ENCODE results near the gene TLE4. TPM values are rescaled to one million over a fixed set of nuclear protein-coding genes. Genes with fewer than 3 reads are reported as not detected.

TLE4 gene
- total and polyA plus RNA-seq, 10 of the 15 experiments (the other 5 are each of a cell fraction or from before 2014, with no cell fraction given) = 5.3 to 53.3 (median 23.3) TPM

- Histone ChIP-seq H3K4me1 (ENCODE audit: control insufficient read depth, insufficient read depth, low read length) (no peaks in the 10 kb centered on the region), H3K9me3 (replicated peaks; ENCODE audit: control insufficient read depth, insufficient read depth, low read length) (no peaks in the 10 kb centered on the region), H3K36me3 (ENCODE audit: control insufficient read depth in 2 of 2, insufficient read depth in 2 of 2, low read length in 1 of 2) (peaks cover 0 to 1% of the 10 kb centered on the region in 2 experiments), H4K20me1 (ENCODE audit: control insufficient read depth, insufficient read depth) (no peaks in the 10 kb centered on the region; the same call in 1 of the 2 replicates), H3K4me3 (no peak overlapping the region), H3K27ac (ENCODE audit: control insufficient read depth, insufficient read depth) (no peak overlapping the region), H3K4me2 (ENCODE audit: control insufficient read depth, insufficient read depth) (no peak overlapping the region), H3K9ac (ENCODE audit: control insufficient read depth, insufficient read depth, low read length) (no peak overlapping the region), H3K27me3 (replicated peaks in 1 of 2; ENCODE audit: control insufficient read depth in 2 of 2, insufficient read depth in 2 of 2, low read length in 1 of 2) (no peaks in the 10 kb centered on the region), H3K79me2 (ENCODE audit: control insufficient read depth, insufficient read depth, low read length) (peaks cover 2% of the 10 kb centered on the region), H2AFZ (ENCODE audit: control insufficient read depth, low read depth, low read length) (no peak overlapping the region)
- RAD21 ChIA-PET (ENCODE audit: unreplicated experiment) = no interaction called here
- no TSS peak for BruUV-seq (replicated peaks)
- in situ Hi-C loops (cut with MboI) (no loop called here), intact Hi-C loops (cut with micrococcal nuclease; ENCODE audit: unreplicated experiment) (no loop called here)
- WGBS (ENCODE audit: insufficient coverage, insufficient replicate concordance, low lambda C conversion rate, missing lambda C conversion rate) = 64% methylated on average over 2 of the region's 2 CpGs
- FAIRE-seq (no peak), ATAC-seq (no peak), DNase-seq (ENCODE audit: low read depth, low spot score) (no peak)
- SMC1A ChIA-PET (ENCODE audit: uncharacterized antibody, unreplicated experiment) = interaction anchor here (0.6 to 2.8 kb wide), 4 partner anchors 11 to 45 kb away, joined by 3 to 14 read pairs (median 6); no protein-coding TSS in a partner anchor
- POLR2A ChIA-PET = interaction anchor here (1.0 to 1.8 kb wide), 2 partner anchors 7 to 8 kb away, joined by 3 to 5 read pairs; no protein-coding TSS in a partner anchor
- CTCF ChIA-PET = no interaction called here
- no peak for TF ChIP-seq RCOR1 (conservative IDR thresholded peaks at IDR 0.05; ENCODE audit: low read depth, low read length)
- no peak for TF ChIP-seq CBX5 (IDR thresholded peaks at IDR 0.05; ENCODE audit: low read depth)
- TF ChIP-seq ZBTB33 (IDR thresholded peaks at IDR 0.05) = no peak
- TF ChIP-seq BRCA1 (IDR thresholded peaks at IDR 0.05; ENCODE audit: low read depth, low read length) = no peak
- TF ChIP-seq CHD2 (IDR thresholded peaks at IDR 0.05; ENCODE audit: borderline replicate concordance, low read depth, low read length) = no peak
- TF ChIP-seq CREB1 (IDR thresholded peaks at IDR 0.05; ENCODE audit: low read depth) = no peak
- TF ChIP-seq IRF5 (IDR thresholded peaks at IDR 0.05; ENCODE audit: borderline replicate concordance) = no peak
- no peak for TF ChIP-seq RELA (IDR thresholded peaks at IDR 0.05; ENCODE audit: borderline replicate concordance, partially characterized antibody)
- no peak for TF ChIP-seq RAD21 (IDR thresholded peaks at IDR 0.05; ENCODE audit: insufficient read depth, low read depth, low read length)
- TF ChIP-seq REST (IDR thresholded peaks at IDR 0.05; ENCODE audit: low read depth, low read length) = no peak
- no peak for TF ChIP-seq POLR2AphosphoS2 (IDR thresholded peaks at IDR 0.05; ENCODE audit: low read depth, low read length)
- TF ChIP-seq ATF2 (IDR thresholded peaks at IDR 0.05; ENCODE audit: low read length) = no peak
- no peak for TF ChIP-seq RB1 (IDR thresholded peaks at IDR 0.05; ENCODE audit: borderline replicate concordance)
- no peak for TF ChIP-seq RUNX3 (IDR thresholded peaks at IDR 0.05; ENCODE audit: low read length)
- no peak for TF ChIP-seq NFYB (IDR thresholded peaks at IDR 0.05; ENCODE audit: insufficient read depth, low read depth, low read length)
- TF ChIP-seq, protein P1, sequence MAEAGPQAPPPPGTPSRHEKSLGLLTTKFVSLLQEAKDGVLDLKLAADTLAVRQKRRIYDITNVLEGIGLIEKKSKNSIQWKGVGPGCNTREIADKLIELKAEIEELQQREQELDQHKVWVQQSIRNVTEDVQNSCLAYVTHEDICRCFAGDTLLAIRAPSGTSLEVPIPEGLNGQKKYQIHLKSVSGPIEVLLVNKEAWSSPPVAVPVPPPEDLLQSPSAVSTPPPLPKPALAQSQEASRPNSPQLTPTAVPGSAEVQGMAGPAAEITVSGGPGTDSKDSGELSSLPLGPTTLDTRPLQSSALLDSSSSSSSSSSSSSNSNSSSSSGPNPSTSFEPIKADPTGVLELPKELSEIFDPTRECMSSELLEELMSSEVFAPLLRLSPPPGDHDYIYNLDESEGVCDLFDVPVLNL (IDR thresholded peaks at IDR 0.05; ENCODE audit: low read depth, low read length) = no peak
Measured at GRCh38 chr9:79579624-79580023, 7.9 kb downstream of the TLE4 start.
